ENCODE measurements around the gene KCNMB2.

KCNMB2 gene

DNA sequence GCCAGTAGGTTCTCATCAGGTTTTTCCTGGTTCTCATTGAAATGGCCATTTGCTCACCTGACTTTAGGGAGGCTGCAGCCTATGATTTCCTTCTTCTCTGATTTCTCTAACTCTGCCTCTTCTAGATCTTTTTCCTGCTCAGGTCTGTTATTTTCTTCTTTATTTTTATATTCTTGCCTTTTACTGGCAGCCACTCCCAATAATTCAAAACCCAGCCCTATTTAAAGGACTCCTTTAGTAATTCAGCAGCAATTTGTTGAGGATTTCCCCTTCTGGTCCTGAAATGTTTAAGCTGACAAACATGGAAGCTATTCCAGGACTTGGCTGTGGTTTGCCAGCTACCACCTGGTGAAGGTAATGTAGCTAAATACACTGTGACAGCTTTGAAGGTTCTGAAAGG lies 333.8 kb downstream of the KCNMB2 start:
- TF ChIP-seq, protein P1, sequence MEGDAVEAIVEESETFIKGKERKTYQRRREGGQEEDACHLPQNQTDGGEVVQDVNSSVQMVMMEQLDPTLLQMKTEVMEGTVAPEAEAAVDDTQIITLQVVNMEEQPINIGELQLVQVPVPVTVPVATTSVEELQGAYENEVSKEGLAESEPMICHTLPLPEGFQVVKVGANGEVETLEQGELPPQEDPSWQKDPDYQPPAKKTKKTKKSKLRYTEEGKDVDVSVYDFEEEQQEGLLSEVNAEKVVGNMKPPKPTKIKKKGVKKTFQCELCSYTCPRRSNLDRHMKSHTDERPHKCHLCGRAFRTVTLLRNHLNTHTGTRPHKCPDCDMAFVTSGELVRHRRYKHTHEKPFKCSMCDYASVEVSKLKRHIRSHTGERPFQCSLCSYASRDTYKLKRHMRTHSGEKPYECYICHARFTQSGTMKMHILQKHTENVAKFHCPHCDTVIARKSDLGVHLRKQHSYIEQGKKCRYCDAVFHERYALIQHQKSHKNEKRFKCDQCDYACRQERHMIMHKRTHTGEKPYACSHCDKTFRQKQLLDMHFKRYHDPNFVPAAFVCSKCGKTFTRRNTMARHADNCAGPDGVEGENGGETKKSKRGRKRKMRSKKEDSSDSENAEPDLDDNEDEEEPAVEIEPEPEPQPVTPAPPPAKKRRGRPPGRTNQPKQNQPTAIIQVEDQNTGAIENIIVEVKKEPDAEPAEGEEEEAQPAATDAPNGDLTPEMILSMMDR (IDR thresholded peaks at IDR 0.05; ENCODE audit: low read depth, low read length), result no peak
- no peak for DNase-seq
- Histone ChIP-seq H3K27ac (no peak overlapping the region), H3K27me3 (ENCODE audit: insufficient read depth, low read depth, severe bottlenecking) (no peaks in the 10 kb centered on the region), H3K9me3 (ENCODE audit: severe bottlenecking) (no peaks in the 10 kb centered on the region), H3K36me3 (no peaks in the 10 kb centered on the region), H3K4me3 (ENCODE audit: low read depth, low read length) (no peak overlapping the region)

DNA sequence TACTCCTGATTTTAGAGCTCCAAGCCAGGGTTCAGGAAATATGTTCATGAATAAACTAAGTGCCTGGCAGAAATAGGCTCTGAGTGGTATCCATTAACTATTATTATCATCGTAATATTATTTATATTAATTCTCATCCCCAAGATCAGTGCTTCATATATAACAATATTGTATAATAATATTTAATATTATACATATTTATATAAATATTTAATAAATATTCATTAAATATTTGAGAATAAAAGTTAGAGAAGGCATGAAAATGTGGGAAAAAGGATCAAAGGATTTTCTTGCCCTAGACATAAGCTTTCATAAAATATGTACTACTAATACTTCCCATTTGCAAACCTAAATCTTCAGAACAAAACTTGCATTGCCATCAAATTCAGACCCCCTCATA lies 338.9 kb downstream of the KCNMB2 start:
- H3K4me3 ChIP-seq (ENCODE audit: low read depth, low read length), result no peak overlapping the region
- no peaks in the 10 kb centered on the region for H3K36me3 ChIP-seq
- H3K9me3 ChIP-seq (ENCODE audit: severe bottlenecking), result no peaks in the 10 kb centered on the region
- TF ChIP-seq, protein P1 (IDR thresholded peaks at IDR 0.05; ENCODE audit: low read depth, low read length), result no peak
- no peaks in the 10 kb centered on the region for H3K27me3 ChIP-seq (ENCODE audit: insufficient read depth, low read depth, severe bottlenecking)
- no peak for DNase-seq
- no peak overlapping the region for H3K27ac ChIP-seq

DNA sequence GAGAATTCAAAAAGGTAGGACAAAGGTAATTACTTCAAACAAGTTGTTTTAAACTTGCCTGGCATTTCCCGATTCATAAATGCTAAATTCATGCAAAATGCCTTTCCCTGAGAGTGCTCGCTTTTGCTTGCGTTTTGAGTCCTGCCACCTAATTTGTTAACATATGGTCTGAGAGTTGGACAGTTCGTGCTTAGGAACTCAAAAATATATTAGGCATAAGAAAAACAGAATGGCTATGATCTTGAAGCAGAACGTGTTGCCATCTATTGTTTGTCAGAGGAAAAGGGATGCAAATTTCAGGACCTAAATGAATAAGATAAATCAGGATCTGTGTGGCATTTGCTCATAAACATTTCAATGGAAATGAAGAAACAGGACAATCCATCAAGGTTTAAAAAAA lies 339.6 kb downstream of the KCNMB2 start:
- Histone ChIP-seq H3K9me3 (ENCODE audit: severe bottlenecking) (no peaks in the 10 kb centered on the region), H3K27me3 (ENCODE audit: insufficient read depth, low read depth, severe bottlenecking) (no peaks in the 10 kb centered on the region), H3K4me3 (ENCODE audit: low read depth, low read length) (no peak overlapping the region), H3K27ac (no peak overlapping the region), H3K36me3 (no peaks in the 10 kb centered on the region)
- no peak for DNase-seq
- TF ChIP-seq, protein P1 (IDR thresholded peaks at IDR 0.05; ENCODE audit: low read depth, low read length), result no peak

DNA sequence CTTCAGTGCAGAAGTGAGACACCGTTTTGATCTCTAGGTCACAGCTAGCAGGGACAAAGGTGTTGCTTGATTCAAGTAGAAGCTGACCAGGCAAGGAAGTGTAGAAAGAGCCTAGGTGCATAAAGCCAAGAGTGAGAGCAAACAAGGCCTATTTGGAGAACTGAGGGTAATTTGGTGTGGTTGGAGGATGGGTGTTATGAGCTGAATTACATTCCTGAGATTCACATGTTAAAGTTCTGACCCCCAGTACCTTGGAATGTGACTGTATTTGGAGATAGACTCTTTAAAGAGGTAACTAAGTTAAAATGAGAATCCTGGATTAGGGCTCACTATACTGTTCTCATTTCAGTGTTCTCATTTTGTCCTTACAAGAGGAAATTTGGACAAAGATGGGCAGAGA lies 344.0 kb downstream of the KCNMB2 start:
- TF ChIP-seq, protein P1 (IDR thresholded peaks at IDR 0.05; ENCODE audit: low read depth, low read length), result no peak
- DNase-seq, result no peak
- Histone ChIP-seq H3K4me3 (ENCODE audit: low read depth, low read length) (no peak overlapping the region), H3K9me3 (ENCODE audit: severe bottlenecking) (no peaks in the 10 kb centered on the region), H3K36me3 (no peaks in the 10 kb centered on the region), H3K27ac (no peak overlapping the region), H3K27me3 (ENCODE audit: insufficient read depth, low read depth, severe bottlenecking) (no peaks in the 10 kb centered on the region)

Measured in WERI-Rb-1 (cell line).